Gastrocnemius medialis (tissue), 4 donors: Measurements from ENCODE around the gene LRP1. TPM values are rescaled to one million over a fixed set of nuclear protein-coding genes. Genes with fewer than 3 reads are reported as not detected.
A peak's percentile ranks its signal among the peaks of the same experiment; 100 is the strongest.

ENCODE experiments used
- ATAC-seq, 2 donors: fragments of 150-250 bp; one replicate each; pipeline ENCODE4 v1.9.1; 2016
- DNase-seq, 2 donors: peaks; one replicate each; pipeline ENCODE4 v3.0.0-alpha.2; 2019
- H3K27ac ChIP-seq, 4 donors: fragments of 200-600 bp; sonication (generic); 1 replicate in 1 of 4; 2 replicates in 3 of 4; pipeline ENCODE4 v1.5.1; 2016 to 2018; ENCODE audit warnings: mild to moderate bottlenecking in 2 of 4, moderate library complexity in 1 of 4
- H3K27me3 ChIP-seq, 3 donors: fragments of 200-600 bp; sonication (generic) in 2 of 3; 1 replicate in 1 of 3; 2 replicates in 2 of 3; pipeline versions ENCODE4 v1.5.1 to v1.6.0; 2016 to 2019; ENCODE audit warnings: mild to moderate bottlenecking in 1 of 3, moderate library complexity in 1 of 3
- H3K36me3 ChIP-seq, 2 donors: fragments of 200-600 bp; sonication (generic) in 1 of 2; one replicate each; pipeline ENCODE4 v1.5.1; 2017 to 2018
- H3K4me1 ChIP-seq, 2 donors: fragments of 200-600 bp; sonication (generic) in 1 of 2; one replicate each; pipeline ENCODE4 v1.5.1; 2016 to 2017; ENCODE audit warnings: mild to moderate bottlenecking in 2 of 2
- H3K4me3 ChIP-seq, 4 donors: fragments of 200-600 bp; sonication (generic) in 3 of 4; 1 replicate in 1 of 4; 2 replicates in 3 of 4; pipeline ENCODE4 v1.5.1; 2016 to 2019; ENCODE audit warnings: mild to moderate bottlenecking in 2 of 4
- H3K9me3 ChIP-seq, 3 donors: fragments of 200-600 bp; sonication (generic) in 2 of 3; 1 replicate in 1 of 3; 2 replicates in 2 of 3; pipeline ENCODE4 v1.5.1; 2016 to 2019
- CTCF ChIP-seq, 5 experiments: fragments of 450-650 bp in 3 of 5; fragments of 200-600 bp in 2 of 5; sonication (generic) in 2 of 5; IDR thresholded peaks in 4 of 5; conservative IDR thresholded peaks in 1 of 5; 1 replicate in 4 of 5; 2 replicates in 1 of 5; pipeline ENCODE4 v1.5.1; 2016 to 2019; ENCODE audit warnings: antibody characterized with exemption in 5 of 5, mild to moderate bottlenecking in 3 of 5, moderate library complexity in 3 of 5
- POLR2A ChIP-seq, 2 donors: fragments of 450-650 bp; IDR thresholded peaks; one replicate each; pipeline ENCODE4 v1.6.1; 2017; ENCODE audit warnings: antibody characterized with exemption in 2 of 2, mild to moderate bottlenecking in 2 of 2, moderate library complexity in 2 of 2
- in situ Hi-C, 4 donors: fragments of 200-750 bp; cut with MboI; loops; one replicate each; pipeline versions ENCODE4 v1.15.0 to v1.8.0; 2017; ENCODE audit warnings: low sequenced_read_pairs in 4 of 4
- intact Hi-C: fragments of 100-400 bp; cut with DNase I; formaldehyde crosslinking; loops from one replicate; pipeline ENCODE4 v1.15.1; 2023; ENCODE audit warnings: low total_unique reads
- total RNA-seq, 4 donors: library from RNA; depleted of rRNA; stranded (reverse); fragments of >200 nt; gene quantifications; one replicate each; pipeline versions ENCODE4 v1.1.0 to v1.2.3, GENCODE V29; 2016

The LRP1 gene
- total RNA-seq, 4 donors from 2014 or later, result 26.1 to 53.5 (median 49.8) TPM

- peaks cover 0 to 15% of the 10 kb centered on the region in 2 donors for H3K36me3 ChIP-seq
- peak overlapping the region; percentile 82 to 85 (median 82) for H3K27ac ChIP-seq
- in situ Hi-C loops (loop anchor here in 1 of 4 donors (25.0 kb wide), 1 partner anchor 178 kb away; the partner anchor contains the start of genes INHBC and R3HDM2), intact Hi-C loops (loop anchor here (5.0 kb wide), 1 partner anchor 263 kb away; the partner anchor contains the start of genes DDIT3 and MBD6)
- H3K4me3 ChIP-seq, result no peak overlapping the region
- peaks cover 59 to 71% of the 10 kb centered on the region in 2 donors for H3K4me1 ChIP-seq
- peak in 1 of 2 donors; percentile 47 for DNase-seq
- TF ChIP-seq POLR2A (IDR thresholded peaks at IDR 0.05) (no peak), CTCF (IDR thresholded peaks at IDR 0.05 in 4 of 5, conservative IDR thresholded peaks at IDR 0.05 in 1 of 5) (no peak)
- no peak for ATAC-seq
- no peaks in the 10 kb centered on the region for H3K27me3 ChIP-seq
- no peaks in the 10 kb centered on the region for H3K9me3 ChIP-seq
These were observed 131.0 kb downstream of the LRP1 start for GRCh38 chr12:57258977-57259970.

DNA sequence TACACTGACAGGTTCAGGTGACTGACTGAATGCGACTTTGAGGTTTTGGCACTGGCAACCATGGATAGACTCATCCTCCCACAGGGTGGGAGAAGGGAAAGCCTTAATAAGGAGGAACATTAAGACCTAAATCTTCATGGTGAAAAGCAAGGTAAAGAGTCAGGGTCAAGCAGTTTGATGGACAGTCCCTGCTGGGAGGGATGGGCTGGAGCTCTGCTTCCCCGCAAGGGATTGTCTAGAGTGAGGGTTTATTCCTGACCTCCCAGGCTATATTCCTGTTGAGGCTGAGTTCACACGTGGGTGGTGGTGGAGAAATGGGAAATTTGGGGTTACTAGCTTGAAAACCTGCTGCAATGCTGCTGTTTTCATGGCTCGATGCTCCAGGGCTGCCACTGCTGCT, 132.1 kb downstream of the LRP1 start:
- H3K27me3 ChIP-seq, result no peaks in the 10 kb centered on the region
- H3K4me3 ChIP-seq, result no peak overlapping the region
- peak in 1 of 5 experiments; percentile 8 for TF ChIP-seq CTCF (IDR thresholded peaks at IDR 0.05 in 4 of 5, conservative IDR thresholded peaks at IDR 0.05 in 1 of 5)
- no peak for TF ChIP-seq POLR2A (IDR thresholded peaks at IDR 0.05)
- no peak for DNase-seq
- H3K4me1 ChIP-seq, result peaks cover 68 to 81% of the 10 kb centered on the region in 2 donors
- H3K36me3 ChIP-seq, result peaks cover 0 to 15% of the 10 kb centered on the region in 2 donors
- no peaks in the 10 kb centered on the region for H3K9me3 ChIP-seq
- intact Hi-C loops, result no loop called here
- peak overlapping the region; percentile 82 to 85 (median 82) for H3K27ac ChIP-seq
- no peak for ATAC-seq
- in situ Hi-C loops, result loop anchor here in 2 of 4 donors (10.0 to 25.0 kb wide), 2 partner anchors 177 to 194 kb away; partner anchors contain the start of genes GLI1 (in 1 of the 2), INHBC (in 1 of the 2), INHBE (in 1 of the 2) and R3HDM2 (in 1 of the 2)

DNA sequence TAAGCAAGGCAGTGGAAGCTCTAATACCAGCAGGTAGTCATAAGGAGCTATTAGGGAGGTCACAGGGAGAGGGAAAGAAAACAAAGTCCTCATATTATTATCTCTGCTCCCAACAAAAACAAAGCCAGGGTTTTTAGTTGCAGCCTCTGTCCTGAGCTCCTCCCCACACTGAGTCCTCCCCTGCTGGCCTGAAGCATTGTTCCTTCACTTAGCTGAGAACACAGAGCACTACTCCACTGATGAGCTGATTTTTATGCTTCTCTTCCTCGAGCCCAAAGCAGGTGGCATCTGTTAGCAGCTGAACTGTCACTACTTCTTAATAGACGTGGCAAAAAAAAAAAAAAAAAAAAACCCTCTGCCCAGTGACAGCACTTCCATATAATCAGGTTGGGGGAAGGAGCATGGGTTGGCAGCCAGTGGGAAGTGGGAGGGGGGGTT, 133.2 kb downstream of the LRP1 start:
- in situ Hi-C loops (loop anchor here in 2 of 4 donors (10.0 to 25.0 kb wide), 2 partner anchors 176 to 193 kb away; partner anchors contain the start of genes GLI1 (in 1 of the 2), INHBC (in 1 of the 2), INHBE (in 1 of the 2) and R3HDM2 (in 1 of the 2)), intact Hi-C loops (no loop called here)
- Histone ChIP-seq H3K4me3 (no peak overlapping the region), H3K27ac (peak overlapping the region; percentile 82 to 85 (median 82)), H3K4me1 (peaks cover 68 to 81% of the 10 kb centered on the region in 2 donors), H3K36me3 (peaks cover 0 to 14% of the 10 kb centered on the region in 2 donors), H3K9me3 (no peaks in the 10 kb centered on the region), H3K27me3 (no peaks in the 10 kb centered on the region)
- DNase-seq (peak in 1 of 2 donors; percentile 48), ATAC-seq (peak; percentile 58 to 73)
- TF ChIP-seq POLR2A (IDR thresholded peaks at IDR 0.05) (no peak), CTCF (IDR thresholded peaks at IDR 0.05 in 4 of 5, conservative IDR thresholded peaks at IDR 0.05 in 1 of 5) (no peak)

- TF ChIP-seq CTCF (IDR thresholded peaks at IDR 0.05 in 4 of 5, conservative IDR thresholded peaks at IDR 0.05 in 1 of 5) (no peak), POLR2A (IDR thresholded peaks at IDR 0.05) (peak in 1 of 2 donors; percentile 26)
- DNase-seq (no peak), ATAC-seq (peak; percentile 65 to 69)
- no peaks in the 10 kb centered on the region for H3K27me3 ChIP-seq
- peaks cover 68 to 74% of the 10 kb centered on the region in 2 donors for H3K4me1 ChIP-seq
- no peak overlapping the region for H3K4me3 ChIP-seq
- H3K9me3 ChIP-seq, result no peaks in the 10 kb centered on the region
- peaks cover 0 to 14% of the 10 kb centered on the region in 2 donors for H3K36me3 ChIP-seq
- intact Hi-C loops, result loop anchor here (2.0 kb wide), 1 partner anchor 21 kb away; no protein-coding TSS in a partner anchor
- in situ Hi-C loops, result loop anchor here in 2 of 4 donors (10.0 to 25.0 kb wide), 2 partner anchors 175 to 193 kb away; partner anchors contain the start of genes GLI1 (in 1 of the 2), INHBC (in 1 of the 2), INHBE (in 1 of the 2) and R3HDM2 (in 1 of the 2)
- H3K27ac ChIP-seq, result peak overlapping the region; percentile 82 to 85 (median 82)
These were observed 134.0 kb downstream of the LRP1 start for GRCh38 chr12:57262126-57262822.
